Testis (tissue), 3 donors: ENCODE results near the gene ARMC12. TPM values are rescaled to one million over a fixed set of nuclear protein-coding genes. Genes with fewer than 3 reads are reported as not detected.

Source experiments
- DNase-seq: peaks from one replicate; pipeline ENCODE4 v3.0.0-alpha.2; 2019
- H3K27ac ChIP-seq, 2 donors: fragments of 200-600 bp; sonication (generic); one replicate each; pipeline ENCODE4 v1.5.1; 2019
- H3K27me3 ChIP-seq: fragments of 200-600 bp; sonication (generic); one replicate; pipeline ENCODE4 v1.5.1; 2019
- H3K36me3 ChIP-seq: fragments of 200-600 bp; sonication (generic); one replicate; pipeline ENCODE4 v1.5.1; 2017; ENCODE audit warnings: low read depth; ENCODE audit errors: missing control alignments
- H3K4me1 ChIP-seq: fragments of 200-600 bp; sonication (generic); one replicate; pipeline ENCODE4 v1.5.1; 2019
- H3K4me3 ChIP-seq, 2 donors: fragments of 200-600 bp; sonication (generic); one replicate each; pipeline ENCODE4 v1.5.1; 2017 to 2019
- H3K9me3 ChIP-seq: fragments of 200-600 bp; sonication (generic); one replicate; pipeline ENCODE4 v1.5.1; 2017
- CTCF ChIP-seq, 3 experiments: fragments of 450-650 bp in 2 of 3; fragments of 200-600 bp in 1 of 3; sonication (generic) in 1 of 3; IDR thresholded peaks; one replicate each; pipeline ENCODE4 v1.5.1; 2016 to 2019; ENCODE audit warnings: antibody characterized with exemption in 3 of 3, mild to moderate bottlenecking in 2 of 3, moderate library complexity in 1 of 3
- POLR2A ChIP-seq: fragments of 450-650 bp; IDR thresholded peaks from one replicate; pipeline ENCODE4 v1.6.1; 2017; ENCODE audit warnings: antibody characterized with exemption, mild to moderate bottlenecking, moderate library complexity
- whole genome bisulfite sequencing, 2 donors: methylation state at CpG; one replicate each; pipeline ENCODE4 v1.1.5; 2018; 5-methylcytosine and 5-hydroxymethylcytosine counted together
- intact Hi-C: fragments of 100-400 bp; cut with DNase I; formaldehyde crosslinking; loops from one replicate; pipeline ENCODE4 v1.15.1; 2023; ENCODE audit warnings: low total_unique reads
- polyA plus RNA-seq: library from polyadenylated mRNA; stranded (reverse); fragments of 350-450 nt; fragmentation: Illumina TruSeq; extraction: RNeasy Lipid Tissue Mini Kit (QIAGEN cat#74804); gene quantifications from one replicate; pipeline ENCODE4 v1.2.3, GENCODE V29; 2014; ENCODE audit warnings: low read depth, low replicate concordance; ENCODE audit not compliant: insufficient read depth
- total RNA-seq, 2 donors: library from RNA; depleted of rRNA; stranded (reverse); fragments of >200 nt; gene quantifications; one replicate each; pipeline ENCODE4 v1.2.3, GENCODE V29; 2016

ARMC12 gene
- total and polyA plus RNA-seq, 3 donors from 2014 or later = 46.8 to 104 (median 84.9) TPM

DNA sequence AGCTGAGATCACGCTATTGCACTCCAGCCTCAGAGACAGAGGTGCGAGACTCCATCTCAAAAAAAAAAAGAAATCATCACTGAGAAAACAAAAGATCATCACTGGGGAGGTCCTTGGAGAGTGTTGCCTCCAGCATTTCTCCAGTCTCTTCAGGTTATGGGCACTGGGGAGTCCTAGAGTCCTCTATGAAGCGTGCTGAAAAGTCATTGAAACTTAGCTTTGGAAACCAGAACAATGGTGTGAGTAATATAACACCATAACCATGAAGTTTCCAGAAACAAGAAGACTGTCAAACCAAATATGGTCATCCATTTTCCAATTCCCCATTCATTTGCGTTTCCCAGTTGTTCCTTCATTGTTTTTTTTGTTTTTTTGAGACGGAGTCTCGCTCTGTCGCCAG, 13.7 kb downstream of the ARMC12 start:
- DNase-seq = no peak
- Histone ChIP-seq H3K9me3 (no peaks in the 10 kb centered on the region), H3K4me3 (no peak overlapping the region), H3K27ac (no peak overlapping the region), H3K4me1 (peaks cover 4% of the 10 kb centered on the region), H3K36me3 (no peaks in the 10 kb centered on the region), H3K27me3 (no peaks in the 10 kb centered on the region)
- TF ChIP-seq CTCF (IDR thresholded peaks at IDR 0.05) = no peak
- no peak for TF ChIP-seq POLR2A
- 92 to 94% methylated on average over 7 of the region's 7 CpGs for WGBS, 2 donors
- intact Hi-C loops = no loop called here

- H3K27me3 ChIP-seq = no peaks in the 10 kb centered on the region
- no peaks in the 10 kb centered on the region for H3K9me3 ChIP-seq
- H3K36me3 ChIP-seq = no peaks in the 10 kb centered on the region
- H3K4me1 ChIP-seq = peaks cover 4% of the 10 kb centered on the region
- DNase-seq = no peak
- 88% methylated on average over 4 of the region's 4 CpGs for WGBS, 2 donors
- intact Hi-C loops = no loop called here
- H3K4me3 ChIP-seq = no peak overlapping the region
- TF ChIP-seq CTCF (IDR thresholded peaks at IDR 0.05) (no peak), POLR2A (no peak)
- H3K27ac ChIP-seq = no peak overlapping the region
Measured at GRCh38 chr6:35751594-35751993, 14.8 kb downstream of the ARMC12 start.

DNA sequence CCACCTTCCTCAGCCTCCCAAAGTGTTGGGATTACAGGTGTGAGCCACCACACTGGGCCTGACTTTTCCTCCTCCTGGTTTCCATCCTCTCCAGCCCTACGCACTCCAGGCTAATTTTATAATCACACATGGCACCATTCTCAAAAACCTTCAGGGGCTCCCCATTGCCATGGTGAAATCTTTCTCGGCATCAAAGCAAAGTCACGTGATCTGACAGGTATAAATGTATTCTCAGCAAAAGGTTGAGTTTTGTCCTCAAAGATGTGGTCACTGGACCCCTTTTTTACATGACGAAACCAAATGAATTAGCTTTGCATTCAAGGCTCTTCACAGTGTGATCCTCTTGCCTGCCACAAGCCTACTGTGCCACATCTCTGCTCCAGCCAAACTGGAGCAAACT, 15.5 kb downstream of the ARMC12 start:
- H3K27me3 ChIP-seq = no peaks in the 10 kb centered on the region
- H3K4me3 ChIP-seq = no peak overlapping the region
- WGBS, 2 donors = 92 to 93% methylated on average over 4 of the region's 4 CpGs
- H3K4me1 ChIP-seq = peaks cover 4% of the 10 kb centered on the region
- H3K36me3 ChIP-seq = no peaks in the 10 kb centered on the region
- no peak for DNase-seq
- TF ChIP-seq POLR2A (no peak), CTCF (IDR thresholded peaks at IDR 0.05) (no peak)
- H3K9me3 ChIP-seq = no peaks in the 10 kb centered on the region
- H3K27ac ChIP-seq = no peak overlapping the region
- intact Hi-C loops = no loop called here

DNA sequence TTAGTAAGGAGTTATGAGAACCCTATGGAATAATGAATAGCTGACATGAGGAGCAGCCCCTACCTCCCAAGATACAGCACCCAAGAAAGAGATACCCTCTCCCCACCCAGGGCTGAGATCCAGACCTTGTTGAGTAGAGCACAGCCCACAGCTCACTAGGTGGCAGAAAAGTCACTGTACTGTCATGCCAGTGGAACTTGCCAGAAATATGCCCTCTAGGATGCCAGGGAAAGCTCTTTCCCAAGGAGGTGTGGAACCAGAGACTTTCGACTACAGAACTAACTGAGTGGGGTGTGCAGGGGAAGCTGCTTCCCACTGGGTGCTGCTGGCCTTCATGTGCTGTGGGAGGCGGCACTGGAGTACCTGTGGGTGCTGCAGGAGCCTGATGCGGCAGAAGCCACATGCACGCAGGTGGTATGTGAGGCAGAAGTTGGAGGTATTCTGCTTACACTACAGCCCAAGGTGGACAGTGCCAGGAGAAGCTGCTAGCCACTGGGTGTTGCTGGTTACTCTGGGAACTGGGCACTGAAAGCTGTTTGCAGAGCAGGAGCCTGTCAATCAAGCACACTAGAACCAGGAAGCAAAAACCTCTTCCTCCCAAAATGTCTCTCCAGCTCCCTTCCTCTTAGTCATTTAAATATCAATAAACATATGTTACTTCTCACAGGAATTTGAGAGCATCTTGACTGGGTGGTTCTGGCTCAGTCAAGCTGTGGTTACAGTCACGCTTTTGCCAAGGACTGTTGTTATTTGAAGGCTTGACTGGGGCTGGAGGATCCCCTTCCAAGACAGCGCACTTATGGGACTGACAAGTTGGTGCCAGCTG, 17.8 kb downstream of the ARMC12 start:
- peak; percentile 44 for DNase-seq
- H3K36me3 ChIP-seq = no peaks in the 10 kb centered on the region
- TF ChIP-seq POLR2A (no peak), CTCF (IDR thresholded peaks at IDR 0.05) (no peak)
- no peak overlapping the region for H3K27ac ChIP-seq
- H3K4me1 ChIP-seq = peaks cover 4% of the 10 kb centered on the region
- WGBS, 2 donors = 90 to 93% methylated on average over 3 to 6 of the region's 6 CpGs
- H3K27me3 ChIP-seq = no peaks in the 10 kb centered on the region
- H3K9me3 ChIP-seq = no peaks in the 10 kb centered on the region
- no peak overlapping the region for H3K4me3 ChIP-seq
- intact Hi-C loops = no loop called here
